ENCODE measurements around the gene CEBPB. TPM values are rescaled to one million over a fixed set of nuclear protein-coding genes. Genes with fewer than 3 reads are reported as not detected.
A peak's percentile ranks its signal among the peaks of the same experiment; 100 is the strongest.

The CEBPB gene
- total RNA-seq, 2 donors from 2014 or later: 61.3 to 102 TPM

DNA sequence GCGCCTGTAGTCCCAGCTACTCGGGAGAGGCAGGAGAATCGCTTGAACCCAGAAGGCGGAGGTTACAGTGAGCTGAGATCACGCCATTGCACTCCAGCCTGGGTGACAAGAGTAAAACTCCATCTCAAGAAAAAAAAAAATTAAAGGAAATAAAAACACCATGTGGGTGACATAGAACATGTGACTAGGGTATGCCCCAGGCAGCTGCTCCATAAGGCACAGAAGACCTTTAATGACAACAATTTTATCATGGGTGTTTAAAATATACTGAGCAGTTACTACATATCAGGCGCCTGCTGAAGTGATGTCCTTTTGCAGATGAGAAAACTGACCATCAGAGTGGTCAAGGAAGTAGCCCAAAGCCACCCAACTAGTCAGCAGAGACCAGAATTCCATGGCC lies 45.1 kb upstream of the CEBPB start:
- peaks cover 0 to 70% of the 10 kb centered on the region in 2 donors for H3K4me1 ChIP-seq
- TF ChIP-seq, protein P1, sequence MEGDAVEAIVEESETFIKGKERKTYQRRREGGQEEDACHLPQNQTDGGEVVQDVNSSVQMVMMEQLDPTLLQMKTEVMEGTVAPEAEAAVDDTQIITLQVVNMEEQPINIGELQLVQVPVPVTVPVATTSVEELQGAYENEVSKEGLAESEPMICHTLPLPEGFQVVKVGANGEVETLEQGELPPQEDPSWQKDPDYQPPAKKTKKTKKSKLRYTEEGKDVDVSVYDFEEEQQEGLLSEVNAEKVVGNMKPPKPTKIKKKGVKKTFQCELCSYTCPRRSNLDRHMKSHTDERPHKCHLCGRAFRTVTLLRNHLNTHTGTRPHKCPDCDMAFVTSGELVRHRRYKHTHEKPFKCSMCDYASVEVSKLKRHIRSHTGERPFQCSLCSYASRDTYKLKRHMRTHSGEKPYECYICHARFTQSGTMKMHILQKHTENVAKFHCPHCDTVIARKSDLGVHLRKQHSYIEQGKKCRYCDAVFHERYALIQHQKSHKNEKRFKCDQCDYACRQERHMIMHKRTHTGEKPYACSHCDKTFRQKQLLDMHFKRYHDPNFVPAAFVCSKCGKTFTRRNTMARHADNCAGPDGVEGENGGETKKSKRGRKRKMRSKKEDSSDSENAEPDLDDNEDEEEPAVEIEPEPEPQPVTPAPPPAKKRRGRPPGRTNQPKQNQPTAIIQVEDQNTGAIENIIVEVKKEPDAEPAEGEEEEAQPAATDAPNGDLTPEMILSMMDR (IDR thresholded peaks at IDR 0.05): no peak
- H3K36me3 ChIP-seq: peaks cover 27% of the 10 kb centered on the region
- H3K27ac ChIP-seq: peak overlapping the region in 1 of 2 donors; percentile 4
- DNase-seq (ENCODE audit: low spot score): no peak
- H3K9me3 ChIP-seq: no peaks in the 10 kb centered on the region
- no peaks in the 10 kb centered on the region for H3K27me3 ChIP-seq
- H3K4me3 ChIP-seq: no peak overlapping the region

- no peak overlapping the region for H3K4me3 ChIP-seq
- peaks cover 0 to 70% of the 10 kb centered on the region in 2 donors for H3K4me1 ChIP-seq
- TF ChIP-seq, protein P1 (IDR thresholded peaks at IDR 0.05): no peak
- no peaks in the 10 kb centered on the region for H3K9me3 ChIP-seq
- peaks cover 24% of the 10 kb centered on the region for H3K36me3 ChIP-seq
- H3K27me3 ChIP-seq: no peaks in the 10 kb centered on the region
- peak overlapping the region; percentile 64 for H3K27ac ChIP-seq
- no peak for DNase-seq (ENCODE audit: low spot score)
Observed at GRCh38 chr20:50146214-50146613, 44.4 kb upstream of the CEBPB start.

DNA sequence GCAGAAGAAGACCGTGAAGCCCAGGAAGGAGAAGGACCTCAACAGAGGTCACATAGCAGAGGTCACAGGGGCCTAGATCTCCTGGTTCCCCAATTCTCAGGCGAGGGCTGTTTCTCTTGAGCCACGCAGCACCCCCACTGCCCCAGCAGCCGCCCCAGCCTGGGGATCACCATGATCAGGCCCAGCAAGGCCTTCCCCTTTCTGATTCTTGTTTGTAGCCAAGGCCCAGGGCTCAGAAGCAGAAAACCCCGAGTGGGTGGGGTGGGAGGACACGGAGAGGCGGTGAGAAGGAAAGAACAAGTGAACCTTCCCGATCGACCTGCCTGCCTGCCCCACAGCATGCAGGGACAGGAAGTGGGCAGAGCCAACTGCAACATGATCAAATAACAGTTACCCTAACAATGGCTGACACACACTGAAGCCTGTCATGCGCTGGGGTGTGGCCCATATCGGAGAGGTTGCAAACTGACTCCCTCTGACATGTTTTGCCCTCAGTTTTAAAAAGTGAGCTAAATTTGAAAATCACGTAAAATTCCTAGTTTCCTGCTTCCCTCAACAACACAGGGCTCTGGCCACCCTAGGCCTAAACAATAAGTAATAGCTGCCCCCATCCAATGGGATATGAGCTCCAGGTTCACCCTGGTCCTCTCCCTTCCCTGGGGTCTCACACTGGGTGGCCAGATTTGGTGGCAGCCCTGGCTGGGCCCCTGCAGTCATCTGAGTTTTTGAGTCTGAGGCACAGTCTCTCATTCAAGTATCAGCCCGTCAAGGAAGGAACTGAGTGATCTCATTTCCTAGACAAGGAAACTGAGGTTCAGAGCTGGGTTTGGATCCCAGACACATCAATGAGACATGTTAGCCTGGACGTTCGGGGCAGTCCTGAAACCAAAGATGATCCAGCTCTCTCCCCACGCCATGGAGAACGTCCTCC lies 43.6 kb upstream of the CEBPB start:
- H3K4me1 ChIP-seq: peaks cover 0 to 70% of the 10 kb centered on the region in 2 donors
- no peak overlapping the region for H3K4me3 ChIP-seq
- TF ChIP-seq, protein P1 (IDR thresholded peaks at IDR 0.05): no peak
- H3K27ac ChIP-seq: peak overlapping the region; percentile 64
- peaks cover 17% of the 10 kb centered on the region for H3K36me3 ChIP-seq
- H3K9me3 ChIP-seq: no peaks in the 10 kb centered on the region
- DNase-seq (ENCODE audit: low spot score): peak; percentile 77
- no peaks in the 10 kb centered on the region for H3K27me3 ChIP-seq

DNA sequence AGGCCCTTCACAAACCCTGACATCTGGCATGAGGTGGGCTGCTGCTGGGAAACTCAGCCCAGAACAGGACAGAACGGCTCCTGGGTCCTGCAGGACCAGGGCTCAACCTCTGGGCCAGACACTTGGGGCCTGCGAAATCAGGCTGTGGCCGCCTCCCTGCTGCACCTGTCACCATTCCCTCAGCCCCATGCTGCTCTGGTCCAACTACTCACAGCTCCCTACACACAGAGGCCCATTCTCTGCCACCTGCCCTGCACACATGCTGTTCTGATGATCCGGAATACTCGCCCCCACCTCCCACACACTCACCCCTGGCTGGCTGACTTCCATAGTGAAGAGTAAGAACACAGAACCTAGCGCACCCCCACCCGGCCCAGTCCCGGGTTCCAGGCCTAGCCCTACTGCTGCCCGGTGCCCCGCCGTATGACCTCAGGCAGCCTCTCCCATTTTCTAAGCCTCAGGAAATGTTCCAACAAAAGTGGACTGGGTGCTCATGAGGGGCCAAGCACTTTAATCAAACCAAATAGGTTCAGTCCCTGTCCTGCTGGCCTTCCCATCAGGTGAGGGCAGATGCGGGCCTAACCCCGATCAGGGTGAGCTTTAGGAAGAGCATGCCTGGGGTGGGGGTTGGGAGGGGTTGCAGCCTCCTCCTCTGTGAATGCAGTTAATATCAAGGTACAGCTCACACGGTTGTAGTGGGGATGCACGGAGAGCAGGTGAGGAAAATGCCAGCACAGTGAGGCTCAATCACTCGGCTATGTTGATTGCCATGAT lies 41.0 kb upstream of the CEBPB start:
- TF ChIP-seq, protein P1 (IDR thresholded peaks at IDR 0.05): no peak
- Histone ChIP-seq H3K27ac (peak overlapping the region in 1 of 2 donors; percentile 25), H3K4me1 (peaks cover 0 to 72% of the 10 kb centered on the region in 2 donors), H3K27me3 (no peaks in the 10 kb centered on the region), H3K4me3 (no peak overlapping the region), H3K36me3 (peaks cover 5% of the 10 kb centered on the region), H3K9me3 (no peaks in the 10 kb centered on the region)
- no peak for DNase-seq (ENCODE audit: low spot score)

DNA sequence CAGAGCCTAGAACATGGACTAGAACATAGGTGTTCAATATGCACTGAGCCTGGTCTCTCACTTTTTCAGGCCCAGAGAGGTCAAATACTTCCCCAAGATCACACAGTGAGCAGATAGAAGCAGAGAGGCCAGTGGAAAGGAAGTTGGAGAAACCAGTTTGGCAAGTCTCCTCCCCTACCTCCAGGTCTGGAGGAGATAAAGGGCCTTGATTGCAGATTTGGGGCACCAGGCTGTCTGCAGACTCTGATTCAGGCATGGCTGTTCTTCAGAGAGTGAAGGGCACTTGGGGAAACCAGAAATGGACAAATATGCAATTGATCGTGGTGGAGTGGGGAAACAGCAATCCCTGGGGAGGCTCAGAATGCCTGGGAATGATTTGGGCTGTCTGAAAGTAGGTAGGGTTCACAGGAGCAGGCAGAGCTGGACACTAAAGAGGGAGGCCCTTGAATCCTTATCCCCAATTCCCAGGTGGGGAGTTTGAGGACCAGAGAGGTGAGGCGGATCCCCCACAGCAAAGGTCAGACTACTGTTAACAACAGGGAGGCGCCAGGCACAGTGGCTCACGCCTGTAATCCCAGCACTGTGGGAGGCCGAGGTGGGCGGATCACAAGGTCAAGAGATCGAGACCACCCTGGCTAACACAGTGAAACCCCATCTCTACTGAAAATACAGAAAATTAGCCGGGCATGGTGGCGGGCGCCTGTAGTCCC lies 39.4 kb upstream of the CEBPB start:
- Histone ChIP-seq H3K27ac (peak overlapping the region in 1 of 2 donors; percentile 96), H3K4me3 (peak overlapping the region in 1 of 2 donors; percentile 98), H3K4me1 (peaks cover 0 to 64% of the 10 kb centered on the region in 2 donors), H3K27me3 (no peaks in the 10 kb centered on the region), H3K36me3 (peaks cover 5% of the 10 kb centered on the region), H3K9me3 (no peaks in the 10 kb centered on the region)
- TF ChIP-seq, protein P1 (IDR thresholded peaks at IDR 0.05): no peak
- no peak for DNase-seq (ENCODE audit: low spot score)
